Measurements from ENCODE around the gene NEK6.
"Not testable (repeated sequence)": the region's sequence is repeated elsewhere in the genome, so short reads cannot be mapped to it uniquely, and the experiment has no call there.

The NEK6 gene

GRCh38 chr9:124252878-124253277, 4.9 kb upstream of the NEK6 start:
- not testable (repeated sequence) for H3K4me3 ChIP-seq (ENCODE audit: low read depth, low read length); H3K27me3 ChIP-seq (ENCODE audit: control insufficient read depth, insufficient read depth, low read length); H3K9ac ChIP-seq (ENCODE audit: low read length); H3K9me3 ChIP-seq (ENCODE audit: control insufficient read depth, insufficient read depth, low read depth, low read length); H3K36me3 ChIP-seq (ENCODE audit: control insufficient read depth, insufficient read depth, low read length); H3K27ac ChIP-seq (ENCODE audit: low read depth, low read length)
- H3K4me1 ChIP-seq (ENCODE audit: control insufficient read depth, insufficient read depth, low read length), result peaks cover 16% of the 10 kb centered on the region; the same call in 1 of the 2 replicates

GRCh38 chr9:124254261-124254682, 3.5 kb upstream of the NEK6 start:
- no peak overlapping the region for H3K27ac ChIP-seq (ENCODE audit: low read depth, low read length)
- H3K4me1 ChIP-seq (ENCODE audit: control insufficient read depth, insufficient read depth, low read length), result peaks cover 22% of the 10 kb centered on the region
- no peak overlapping the region for H3K4me3 ChIP-seq (ENCODE audit: low read depth, low read length)
- no peaks in the 10 kb centered on the region for H3K27me3 ChIP-seq (ENCODE audit: control insufficient read depth, insufficient read depth, low read length)
- no peak overlapping the region for H3K9ac ChIP-seq (ENCODE audit: low read length)
- no peaks in the 10 kb centered on the region for H3K9me3 ChIP-seq (ENCODE audit: control insufficient read depth, insufficient read depth, low read depth, low read length)
- no peaks in the 10 kb centered on the region for H3K36me3 ChIP-seq (ENCODE audit: control insufficient read depth, insufficient read depth, low read length)

- Histone ChIP-seq H3K27ac (ENCODE audit: low read depth, low read length) (no peak overlapping the region), H3K4me1 (ENCODE audit: control insufficient read depth, insufficient read depth, low read length) (peaks cover 28% of the 10 kb centered on the region), H3K9ac (ENCODE audit: low read length) (no peak overlapping the region), H3K4me3 (ENCODE audit: low read depth, low read length) (no peak overlapping the region), H3K36me3 (ENCODE audit: control insufficient read depth, insufficient read depth, low read length) (no peaks in the 10 kb centered on the region), H3K9me3 (ENCODE audit: control insufficient read depth, insufficient read depth, low read depth, low read length) (no peaks in the 10 kb centered on the region), H3K27me3 (ENCODE audit: control insufficient read depth, insufficient read depth, low read length) (no peaks in the 10 kb centered on the region)
Observed at GRCh38 chr9:124255222-124255621, 2.5 kb upstream of the NEK6 start.

GRCh38 chr9:124256517-124257069, 1.2 kb upstream of the NEK6 start:
- Histone ChIP-seq H3K36me3 (ENCODE audit: control insufficient read depth, insufficient read depth, low read length) (no peaks in the 10 kb centered on the region), H3K9me3 (ENCODE audit: control insufficient read depth, insufficient read depth, low read depth, low read length) (no peaks in the 10 kb centered on the region), H3K27ac (ENCODE audit: low read depth, low read length) (no peak overlapping the region), H3K4me3 (ENCODE audit: low read depth, low read length) (no peak overlapping the region), H3K9ac (ENCODE audit: low read length) (no peak overlapping the region), H3K27me3 (ENCODE audit: control insufficient read depth, insufficient read depth, low read length) (no peaks in the 10 kb centered on the region), H3K4me1 (ENCODE audit: control insufficient read depth, insufficient read depth, low read length) (peaks cover 30% of the 10 kb centered on the region)

- H3K4me3 ChIP-seq (ENCODE audit: low read depth, low read length), result peak overlapping the region; percentile 56
- no peak overlapping the region for H3K27ac ChIP-seq (ENCODE audit: low read depth, low read length)
- peak overlapping the region; percentile 2 for H3K9ac ChIP-seq (ENCODE audit: low read length)
- H3K4me1 ChIP-seq (ENCODE audit: control insufficient read depth, insufficient read depth, low read length), result peaks cover 31% of the 10 kb centered on the region
- H3K36me3 ChIP-seq (ENCODE audit: control insufficient read depth, insufficient read depth, low read length), result no peaks in the 10 kb centered on the region
- no peaks in the 10 kb centered on the region for H3K27me3 ChIP-seq (ENCODE audit: control insufficient read depth, insufficient read depth, low read length)
- no peaks in the 10 kb centered on the region for H3K9me3 ChIP-seq (ENCODE audit: control insufficient read depth, insufficient read depth, low read depth, low read length)
Observed at GRCh38 chr9:124257070-124257843, 492 bp upstream of the NEK6 start.

- Histone ChIP-seq H3K9ac (ENCODE audit: low read length) (peak overlapping the region; percentile 85), H3K27me3 (ENCODE audit: control insufficient read depth, insufficient read depth, low read length) (no peaks in the 10 kb centered on the region), H3K36me3 (ENCODE audit: control insufficient read depth, insufficient read depth, low read length) (no peaks in the 10 kb centered on the region), H3K27ac (ENCODE audit: low read depth, low read length) (peak overlapping the region; percentile 14; the same call in 1 of the 2 replicates), H3K9me3 (ENCODE audit: control insufficient read depth, insufficient read depth, low read depth, low read length) (no peaks in the 10 kb centered on the region), H3K4me1 (ENCODE audit: control insufficient read depth, insufficient read depth, low read length) (peaks cover 44% of the 10 kb centered on the region), H3K4me3 (ENCODE audit: low read depth, low read length) (peak overlapping the region; percentile 79)
Observed at GRCh38 chr9:124258607-124259157, 933 bp downstream of the NEK6 start.

GRCh38 chr9:124259158-124259808, 1.5 kb downstream of the NEK6 start:
- H3K36me3 ChIP-seq (ENCODE audit: control insufficient read depth, insufficient read depth, low read length), result no peaks in the 10 kb centered on the region
- peak overlapping the region; percentile 79 for H3K4me3 ChIP-seq (ENCODE audit: low read depth, low read length)
- peak overlapping the region; percentile 85 for H3K9ac ChIP-seq (ENCODE audit: low read length)
- no peaks in the 10 kb centered on the region for H3K9me3 ChIP-seq (ENCODE audit: control insufficient read depth, insufficient read depth, low read depth, low read length)
- peak overlapping the region; percentile 14; the same call in 1 of the 2 replicates for H3K27ac ChIP-seq (ENCODE audit: low read depth, low read length)
- H3K4me1 ChIP-seq (ENCODE audit: control insufficient read depth, insufficient read depth, low read length), result peaks cover 49% of the 10 kb centered on the region
- H3K27me3 ChIP-seq (ENCODE audit: control insufficient read depth, insufficient read depth, low read length), result no peaks in the 10 kb centered on the region

- H3K9ac ChIP-seq (ENCODE audit: low read length), result peak overlapping the region; percentile 17
- no peak overlapping the region for H3K4me3 ChIP-seq (ENCODE audit: low read depth, low read length)
- no peaks in the 10 kb centered on the region for H3K27me3 ChIP-seq (ENCODE audit: control insufficient read depth, insufficient read depth, low read length)
- H3K4me1 ChIP-seq (ENCODE audit: control insufficient read depth, insufficient read depth, low read length), result peaks cover 49% of the 10 kb centered on the region
- H3K36me3 ChIP-seq (ENCODE audit: control insufficient read depth, insufficient read depth, low read length), result no peaks in the 10 kb centered on the region
- H3K27ac ChIP-seq (ENCODE audit: low read depth, low read length), result no peak overlapping the region
- H3K9me3 ChIP-seq (ENCODE audit: control insufficient read depth, insufficient read depth, low read depth, low read length), result no peaks in the 10 kb centered on the region
Observed at GRCh38 chr9:124260769-124261603, 3.2 kb downstream of the NEK6 start.

GRCh38 chr9:124261736-124262648, 4.2 kb downstream of the NEK6 start:
- Histone ChIP-seq H3K27me3 (ENCODE audit: control insufficient read depth, insufficient read depth, low read length) (no peaks in the 10 kb centered on the region), H3K9me3 (ENCODE audit: control insufficient read depth, insufficient read depth, low read depth, low read length) (no peaks in the 10 kb centered on the region), H3K9ac (ENCODE audit: low read length) (peak overlapping the region; percentile 23), H3K27ac (ENCODE audit: low read depth, low read length) (peak overlapping the region; percentile 52; the same call in 1 of the 2 replicates), H3K4me3 (ENCODE audit: low read depth, low read length) (no peak overlapping the region), H3K4me1 (ENCODE audit: control insufficient read depth, insufficient read depth, low read length) (peaks cover 46% of the 10 kb centered on the region), H3K36me3 (ENCODE audit: control insufficient read depth, insufficient read depth, low read length) (no peaks in the 10 kb centered on the region)

GRCh38 chr9:124262649-124262972, 4.9 kb downstream of the NEK6 start:
- Histone ChIP-seq H3K27me3 (ENCODE audit: control insufficient read depth, insufficient read depth, low read length) (no peaks in the 10 kb centered on the region), H3K9me3 (ENCODE audit: control insufficient read depth, insufficient read depth, low read depth, low read length) (no peaks in the 10 kb centered on the region), H3K4me3 (ENCODE audit: low read depth, low read length) (no peak overlapping the region), H3K27ac (ENCODE audit: low read depth, low read length) (peak overlapping the region; percentile 52; the same call in 1 of the 2 replicates), H3K9ac (ENCODE audit: low read length) (peak overlapping the region; percentile 23), H3K4me1 (ENCODE audit: control insufficient read depth, insufficient read depth, low read length) (peaks cover 46% of the 10 kb centered on the region), H3K36me3 (ENCODE audit: control insufficient read depth, insufficient read depth, low read length) (no peaks in the 10 kb centered on the region)

Data from HUES6 (cell line).